MM.1S (cell line): Measurements from ENCODE around the gene KCNJ12.

ENCODE experiments used
- EZH2phosphoT487 ChIP-seq: fragments of 300-600 bp; sonication (generic); IDR thresholded peaks from 2 replicates; pipeline ENCODE4 v1.6.1; 2018; ENCODE audit warnings: antibody characterized with exemption, low read length
- TF ChIP-seq, protein P1 (sequence below): fragments of 300-600 bp; sonication (generic); IDR thresholded peaks from 2 replicates; pipeline ENCODE4 v1.5.1; 2016; ENCODE audit warnings: antibody characterized with exemption, low read length, mixed read lengths

DNA sequence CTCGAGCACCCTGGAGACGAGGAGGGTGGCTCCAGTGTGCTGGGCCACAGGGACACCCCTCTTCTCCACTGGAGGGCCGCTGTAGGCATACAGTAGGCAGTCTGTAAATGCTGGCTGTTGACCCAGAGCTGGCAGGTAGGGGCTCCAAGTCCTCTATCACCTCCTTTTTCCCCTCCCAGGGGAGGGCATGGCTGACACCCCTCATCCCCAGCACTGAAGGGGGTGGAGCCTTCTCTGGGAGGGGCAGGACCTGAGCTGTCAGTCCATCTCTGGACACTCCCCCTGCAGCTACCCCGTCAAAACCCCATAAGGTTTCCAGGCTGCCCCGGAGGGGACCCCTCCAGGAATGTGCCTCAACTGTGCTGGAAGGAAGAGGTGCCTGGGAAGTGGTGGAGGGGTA lies 2.4 kb downstream of the KCNJ12 start:
- TF ChIP-seq, protein P1, sequence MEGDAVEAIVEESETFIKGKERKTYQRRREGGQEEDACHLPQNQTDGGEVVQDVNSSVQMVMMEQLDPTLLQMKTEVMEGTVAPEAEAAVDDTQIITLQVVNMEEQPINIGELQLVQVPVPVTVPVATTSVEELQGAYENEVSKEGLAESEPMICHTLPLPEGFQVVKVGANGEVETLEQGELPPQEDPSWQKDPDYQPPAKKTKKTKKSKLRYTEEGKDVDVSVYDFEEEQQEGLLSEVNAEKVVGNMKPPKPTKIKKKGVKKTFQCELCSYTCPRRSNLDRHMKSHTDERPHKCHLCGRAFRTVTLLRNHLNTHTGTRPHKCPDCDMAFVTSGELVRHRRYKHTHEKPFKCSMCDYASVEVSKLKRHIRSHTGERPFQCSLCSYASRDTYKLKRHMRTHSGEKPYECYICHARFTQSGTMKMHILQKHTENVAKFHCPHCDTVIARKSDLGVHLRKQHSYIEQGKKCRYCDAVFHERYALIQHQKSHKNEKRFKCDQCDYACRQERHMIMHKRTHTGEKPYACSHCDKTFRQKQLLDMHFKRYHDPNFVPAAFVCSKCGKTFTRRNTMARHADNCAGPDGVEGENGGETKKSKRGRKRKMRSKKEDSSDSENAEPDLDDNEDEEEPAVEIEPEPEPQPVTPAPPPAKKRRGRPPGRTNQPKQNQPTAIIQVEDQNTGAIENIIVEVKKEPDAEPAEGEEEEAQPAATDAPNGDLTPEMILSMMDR, result no peak
- TF ChIP-seq EZH2phosphoT487, result no peak
